Ovary (tissue), 3 donors: Measurements from ENCODE around the gene HDDC3.

Experiments used
- POLR2A ChIP-seq: fragments of 450-650 bp; IDR thresholded peaks from one replicate; pipeline ENCODE4 v1.6.1; 2017; ENCODE audit warnings: antibody characterized with exemption, mild to moderate bottlenecking, moderate library complexity
- TF ChIP-seq, protein P1 (sequence below), 3 donors: fragments of 450-650 bp in 2 of 3; fragments of 200-600 bp in 1 of 3; IDR thresholded peaks; one replicate each; pipeline versions ENCODE4 v1.5.1 to v1.8.0; 2016 to 2022; ENCODE audit warnings: antibody characterized with exemption in 3 of 3, mild to moderate bottlenecking in 1 of 3
- donor health status: DM: no; HTN: no; CAD: no.

DNA sequence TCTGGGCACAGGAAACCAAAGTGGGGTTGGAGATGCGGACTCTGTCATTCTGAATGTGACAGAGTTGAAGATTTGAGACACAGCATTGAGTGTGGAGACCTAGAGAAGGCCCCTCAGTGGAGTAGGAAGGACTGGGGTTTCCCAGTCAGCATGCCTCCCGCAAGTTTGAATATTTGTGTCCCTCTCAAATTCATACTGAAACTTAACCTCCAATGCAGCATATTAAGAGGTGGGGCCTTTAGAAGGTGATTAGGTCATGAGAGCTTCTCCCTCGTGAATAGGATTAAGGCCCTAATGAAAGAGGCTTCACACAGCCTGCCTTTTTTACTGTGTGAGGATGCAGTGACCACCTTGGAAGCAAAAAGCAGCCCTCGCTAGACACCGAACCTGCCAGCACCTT lies 8.0 kb downstream of the HDDC3 start:
- TF ChIP-seq, protein P1, sequence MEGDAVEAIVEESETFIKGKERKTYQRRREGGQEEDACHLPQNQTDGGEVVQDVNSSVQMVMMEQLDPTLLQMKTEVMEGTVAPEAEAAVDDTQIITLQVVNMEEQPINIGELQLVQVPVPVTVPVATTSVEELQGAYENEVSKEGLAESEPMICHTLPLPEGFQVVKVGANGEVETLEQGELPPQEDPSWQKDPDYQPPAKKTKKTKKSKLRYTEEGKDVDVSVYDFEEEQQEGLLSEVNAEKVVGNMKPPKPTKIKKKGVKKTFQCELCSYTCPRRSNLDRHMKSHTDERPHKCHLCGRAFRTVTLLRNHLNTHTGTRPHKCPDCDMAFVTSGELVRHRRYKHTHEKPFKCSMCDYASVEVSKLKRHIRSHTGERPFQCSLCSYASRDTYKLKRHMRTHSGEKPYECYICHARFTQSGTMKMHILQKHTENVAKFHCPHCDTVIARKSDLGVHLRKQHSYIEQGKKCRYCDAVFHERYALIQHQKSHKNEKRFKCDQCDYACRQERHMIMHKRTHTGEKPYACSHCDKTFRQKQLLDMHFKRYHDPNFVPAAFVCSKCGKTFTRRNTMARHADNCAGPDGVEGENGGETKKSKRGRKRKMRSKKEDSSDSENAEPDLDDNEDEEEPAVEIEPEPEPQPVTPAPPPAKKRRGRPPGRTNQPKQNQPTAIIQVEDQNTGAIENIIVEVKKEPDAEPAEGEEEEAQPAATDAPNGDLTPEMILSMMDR (IDR thresholded peaks at IDR 0.05) = no peak
- TF ChIP-seq POLR2A = no peak
